Neural crest cell (in vitro differentiated cells): ENCODE data around the gene NTNG2. TPM values are rescaled to one million over a fixed set of nuclear protein-coding genes. Genes with fewer than 3 reads are reported as not detected.

ENCODE experiments used
- DNase-seq: peaks from one replicate; pipeline ENCODE4 v3.0.0; 2021; ENCODE audit warnings: low read depth, mixed read lengths, low spot score
- H3K27ac Mint-ChIP-seq: one replicate; pipeline ENCODE4 v1.8.0; 2021; ENCODE audit warnings: mild to moderate bottlenecking, mixed read lengths; ENCODE audit not compliant: unreplicated experiment
- H3K27me3 Mint-ChIP-seq: 2 replicates; pipeline ENCODE4 v1.8.0; 2021; ENCODE audit warnings: low read depth, mild to moderate bottlenecking, mixed read lengths
- H3K36me3 Mint-ChIP-seq: 2 replicates; pipeline ENCODE4 v1.8.0; 2021; ENCODE audit warnings: low read depth, mild to moderate bottlenecking, mixed read lengths
- H3K4me1 Mint-ChIP-seq: 2 replicates; pipeline ENCODE4 v1.8.0; 2021; ENCODE audit warnings: mixed read lengths
- H3K4me3 Mint-ChIP-seq: one replicate; pipeline ENCODE4 v1.8.0; 2021; ENCODE audit warnings: mild to moderate bottlenecking, mixed read lengths
- H3K9me3 Mint-ChIP-seq: 2 replicates; pipeline ENCODE4 v1.8.0; 2021; ENCODE audit warnings: mixed read lengths
- total RNA-seq: library from RNA; stranded (reverse); gene quantifications from 2 replicates; pipeline ENCODE4 v1.2.1, GENCODE V29; 2021
- TF ChIP-seq, protein P1 (sequence below): fragments of 200-600 bp; sonication (generic); conservative IDR thresholded peaks from 2 replicates; pipeline ENCODE4 v1.5.0; 2021; ENCODE audit warnings: antibody characterized with exemption, mild to moderate bottlenecking

NTNG2 gene
- total RNA-seq, 1 donor from 2014 or later = 3.6 TPM

- TF ChIP-seq, protein P1, sequence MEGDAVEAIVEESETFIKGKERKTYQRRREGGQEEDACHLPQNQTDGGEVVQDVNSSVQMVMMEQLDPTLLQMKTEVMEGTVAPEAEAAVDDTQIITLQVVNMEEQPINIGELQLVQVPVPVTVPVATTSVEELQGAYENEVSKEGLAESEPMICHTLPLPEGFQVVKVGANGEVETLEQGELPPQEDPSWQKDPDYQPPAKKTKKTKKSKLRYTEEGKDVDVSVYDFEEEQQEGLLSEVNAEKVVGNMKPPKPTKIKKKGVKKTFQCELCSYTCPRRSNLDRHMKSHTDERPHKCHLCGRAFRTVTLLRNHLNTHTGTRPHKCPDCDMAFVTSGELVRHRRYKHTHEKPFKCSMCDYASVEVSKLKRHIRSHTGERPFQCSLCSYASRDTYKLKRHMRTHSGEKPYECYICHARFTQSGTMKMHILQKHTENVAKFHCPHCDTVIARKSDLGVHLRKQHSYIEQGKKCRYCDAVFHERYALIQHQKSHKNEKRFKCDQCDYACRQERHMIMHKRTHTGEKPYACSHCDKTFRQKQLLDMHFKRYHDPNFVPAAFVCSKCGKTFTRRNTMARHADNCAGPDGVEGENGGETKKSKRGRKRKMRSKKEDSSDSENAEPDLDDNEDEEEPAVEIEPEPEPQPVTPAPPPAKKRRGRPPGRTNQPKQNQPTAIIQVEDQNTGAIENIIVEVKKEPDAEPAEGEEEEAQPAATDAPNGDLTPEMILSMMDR = no peak
- peaks cover 31% of the 10 kb centered on the region for H3K27me3 Mint-ChIP-seq
- no peak overlapping the region for H3K4me3 Mint-ChIP-seq
- no peaks in the 10 kb centered on the region for H3K36me3 Mint-ChIP-seq
- no peaks in the 10 kb centered on the region for H3K9me3 Mint-ChIP-seq
- no peak for DNase-seq
- H3K27ac Mint-ChIP-seq = no peak overlapping the region
- peaks cover 4% of the 10 kb centered on the region for H3K4me1 Mint-ChIP-seq
Measured at GRCh38 chr9:132172185-132172584, 10.3 kb downstream of the NTNG2 start.

GRCh38 chr9:132175431-132175830 lies 13.6 kb downstream of the NTNG2 start:
- TF ChIP-seq, protein P1 = no peak
- DNase-seq = no peak
- H3K9me3 Mint-ChIP-seq = no peaks in the 10 kb centered on the region
- H3K4me3 Mint-ChIP-seq = no peak overlapping the region
- H3K36me3 Mint-ChIP-seq = no peaks in the 10 kb centered on the region
- peaks cover 6% of the 10 kb centered on the region for H3K27me3 Mint-ChIP-seq
- peak overlapping the region; percentile 6 for H3K27ac Mint-ChIP-seq
- peaks cover 4% of the 10 kb centered on the region for H3K4me1 Mint-ChIP-seq

- Mint-ChIP-seq H3K9me3 (no peaks in the 10 kb centered on the region), H3K36me3 (no peaks in the 10 kb centered on the region), H3K27me3 (peaks cover 6% of the 10 kb centered on the region), H3K4me1 (peaks cover 5% of the 10 kb centered on the region), H3K4me3 (no peak overlapping the region), H3K27ac (no peak overlapping the region)
- TF ChIP-seq, protein P1 = no peak
- DNase-seq = no peak
Measured at GRCh38 chr9:132176338-132176737, 14.5 kb downstream of the NTNG2 start.

DNA sequence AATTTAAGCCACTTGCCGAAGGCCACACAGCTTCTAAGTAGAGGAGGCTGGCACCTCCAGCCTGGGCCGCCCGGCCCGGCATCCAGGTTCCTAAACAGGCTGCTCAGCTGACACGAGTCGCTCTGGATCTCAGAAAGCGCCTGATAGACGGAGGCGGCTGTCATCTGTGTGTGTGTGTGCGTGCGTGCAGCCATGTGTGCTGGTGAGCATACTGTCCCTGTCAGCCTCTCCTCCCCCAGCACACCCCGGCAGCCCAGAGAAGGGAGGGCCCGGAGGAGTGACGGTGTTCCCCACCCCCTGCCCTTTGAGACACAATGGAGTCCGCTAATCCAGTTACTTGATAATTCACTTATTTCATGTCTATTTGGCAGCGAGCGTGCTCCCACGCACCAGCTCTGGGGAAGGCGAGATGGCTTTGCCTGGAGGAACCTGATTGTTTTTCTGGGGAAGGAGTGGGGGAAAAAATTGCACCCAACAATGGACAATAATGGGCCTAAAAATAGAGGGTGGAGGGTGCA lies 20.0 kb downstream of the NTNG2 start:
- TF ChIP-seq, protein P1 = no peak
- Mint-ChIP-seq H3K27me3 (no peaks in the 10 kb centered on the region), H3K4me3 (no peak overlapping the region), H3K9me3 (no peaks in the 10 kb centered on the region), H3K27ac (no peak overlapping the region), H3K4me1 (peaks cover 50% of the 10 kb centered on the region), H3K36me3 (no peaks in the 10 kb centered on the region)
- DNase-seq = no peak

DNA sequence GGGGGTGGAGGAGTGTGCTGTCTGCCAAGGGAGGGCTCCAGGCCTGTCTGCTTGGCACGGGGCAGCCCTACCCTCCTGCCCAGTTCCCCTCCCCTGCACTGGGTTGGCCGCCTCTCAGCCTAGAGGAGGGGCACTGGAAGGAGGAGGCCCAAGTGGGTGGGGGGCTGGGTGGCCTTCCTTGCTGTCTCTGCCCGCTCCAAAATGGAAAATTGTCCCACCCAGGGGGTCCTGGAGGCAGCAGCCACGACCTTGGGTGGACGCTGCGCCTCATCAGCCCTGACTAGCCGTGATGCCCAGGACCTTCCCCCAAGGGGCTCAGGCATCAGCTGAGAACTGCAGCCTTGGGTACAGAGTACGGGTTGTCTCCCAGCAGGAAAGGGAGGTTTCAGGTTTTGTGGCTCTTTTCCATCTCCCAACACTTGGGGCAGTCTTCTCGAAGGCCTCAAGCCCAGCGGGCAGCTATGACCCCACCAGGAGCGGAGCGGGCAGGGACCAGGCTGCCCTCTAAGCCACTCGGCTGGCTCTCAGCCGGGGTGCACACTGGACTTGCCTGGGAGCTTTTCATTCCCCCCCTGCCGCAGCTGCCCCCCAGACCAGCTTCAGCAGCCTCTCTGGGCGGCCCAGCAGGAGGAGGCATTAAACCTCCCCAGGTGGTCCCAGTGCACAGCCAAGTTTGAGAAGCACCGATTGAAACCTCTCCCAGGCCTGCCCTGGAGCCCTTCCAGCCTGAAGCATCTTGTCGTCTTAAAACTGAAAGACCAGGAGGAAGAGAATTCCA lies 20.6 kb downstream of the NTNG2 start:
- no peaks in the 10 kb centered on the region for H3K36me3 Mint-ChIP-seq
- H3K4me3 Mint-ChIP-seq = peak overlapping the region; percentile 27
- H3K9me3 Mint-ChIP-seq = no peaks in the 10 kb centered on the region
- DNase-seq = no peak
- H3K4me1 Mint-ChIP-seq = peaks cover 55% of the 10 kb centered on the region
- H3K27ac Mint-ChIP-seq = no peak overlapping the region
- TF ChIP-seq, protein P1 = peak; percentile 33
- H3K27me3 Mint-ChIP-seq = no peaks in the 10 kb centered on the region
